GM12891 (cell line): Measurements from ENCODE around the gene POLR2J3.
"Not testable (repeated sequence)": the region's sequence is repeated elsewhere in the genome, so short reads cannot be mapped to it uniquely, and the experiment has no call there.

Experiments used
- POLR2A ChIP-seq: IDR thresholded peaks from 2 replicates; pipeline ENCODE4 v1.6.1; 2011; ENCODE audit warnings: low read depth, low read length, control low read depth
- POLR2AphosphoS5 ChIP-seq: IDR thresholded peaks from 2 replicates; pipeline ENCODE4 v1.6.1; 2011; ENCODE audit warnings: low read depth, low read length, control low read depth
- TAF1 ChIP-seq: IDR thresholded peaks from 2 replicates; pipeline ENCODE4 v1.6.1; 2011; ENCODE audit warnings: low read depth, low read length, control low read depth

GRCh38 chr7:102611013-102611674 lies 38.8 kb upstream of the POLR2J3 start:
- TF ChIP-seq POLR2A, POLR2AphosphoS5, TAF1: not testable (repeated sequence)
